NOMO-1 treated with dmso at 0.1 percent for 144 hours (cell line): ENCODE results near the gene ADAM30.

Source experiments
- DNase-seq: peaks from one replicate; lab custom pipeline; 2025; ENCODE audit not compliant: unreplicated experiment; lab: John Stamatoyannopoulos, UW

ADAM30 gene

DNA sequence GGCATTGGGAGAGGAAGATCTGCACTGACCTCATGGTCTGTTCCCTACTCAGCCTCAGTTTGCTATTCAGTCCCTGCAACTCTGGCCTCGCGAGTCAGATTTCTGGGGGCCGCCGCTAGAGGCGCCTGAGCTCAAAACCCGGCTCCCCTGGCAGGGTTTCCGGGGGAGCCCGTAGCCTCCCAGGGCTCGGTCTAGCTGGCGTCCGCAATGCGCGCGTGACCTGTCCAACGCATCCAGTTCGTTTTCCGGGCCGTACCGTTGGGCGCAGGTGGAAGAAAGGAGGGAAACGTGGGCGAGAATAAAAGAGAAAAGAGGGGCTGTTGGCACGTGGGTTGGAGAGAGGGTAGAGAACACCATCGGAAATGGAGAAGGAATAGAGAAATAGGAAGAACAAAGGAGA, at the start of gene ADAM30:
TSS of gene ADAM30 (minus strand) at position 213 of the 400 bp plus-strand sequence. CDS start at position 34, 179 bp downstream.
- no peak for DNase-seq

DNA sequence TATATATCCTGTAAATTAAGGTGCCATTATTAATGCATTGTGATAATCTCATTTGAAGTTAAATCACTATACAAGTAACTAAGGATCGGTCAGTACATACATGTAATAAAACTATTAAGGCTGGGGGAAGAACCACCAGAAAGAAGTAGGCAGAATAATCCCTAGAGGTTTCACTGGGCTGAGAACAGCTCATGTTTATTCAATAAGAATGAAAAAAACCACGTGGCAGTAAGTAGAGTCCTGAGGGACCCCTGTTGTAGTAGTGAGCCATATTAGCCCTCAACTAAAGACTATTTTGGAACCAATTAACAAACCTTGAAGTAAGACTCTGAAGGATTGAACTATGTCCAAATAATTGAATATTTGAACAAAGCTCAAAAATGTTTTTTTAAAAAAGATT, 46.9 kb upstream of the ADAM30 start:
- DNase-seq = no peak

DNA sequence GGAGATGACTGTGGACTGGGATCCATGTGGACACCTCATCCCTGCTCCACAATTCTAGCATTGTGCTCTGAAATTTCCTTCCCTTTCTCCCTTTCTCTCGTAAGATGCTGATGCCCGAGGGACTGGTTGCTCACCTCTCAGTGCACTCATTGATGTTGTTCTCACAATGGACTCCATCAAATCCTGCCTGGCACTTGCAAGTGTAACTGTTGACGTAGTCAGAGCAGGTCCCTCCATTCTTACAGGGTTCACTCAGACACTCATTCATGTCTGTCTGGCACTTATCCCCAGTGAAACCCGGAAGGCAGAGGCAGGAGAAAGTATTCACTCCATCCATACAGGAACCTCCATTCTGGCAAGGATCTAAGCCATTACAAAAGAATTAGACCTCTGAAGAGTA, 45.1 kb upstream of the ADAM30 start:
- DNase-seq = no peak

GRCh38 chr1:119940697-119941096, 44.4 kb upstream of the ADAM30 start:
- DNase-seq = no peak

- DNase-seq = no peak
These were observed 40.9 kb upstream of the ADAM30 start for GRCh38 chr1:119937198-119937597.

DNA sequence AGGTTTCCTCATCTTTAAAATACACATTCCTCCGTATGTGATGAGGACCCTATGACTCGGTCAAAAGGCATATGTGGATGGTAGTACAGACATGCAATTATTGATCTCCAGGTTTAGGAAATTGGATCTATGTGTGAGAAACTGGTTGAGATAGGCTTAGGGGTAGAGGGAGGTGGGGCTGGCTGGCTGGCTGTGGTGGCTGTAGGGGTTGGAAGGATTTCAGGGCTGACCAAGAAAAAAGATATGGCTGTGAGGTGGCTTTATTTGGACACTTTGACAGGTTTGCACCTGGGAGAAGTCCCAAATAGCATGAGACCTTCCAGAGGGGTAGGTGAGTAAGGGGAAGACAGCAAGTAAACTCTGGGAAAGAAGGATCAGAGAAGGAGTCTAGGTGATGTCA, 39.6 kb upstream of the ADAM30 start:
- no peak for DNase-seq

- no peak for DNase-seq
These were observed 39.1 kb upstream of the ADAM30 start for GRCh38 chr1:119935373-119935772.

DNA sequence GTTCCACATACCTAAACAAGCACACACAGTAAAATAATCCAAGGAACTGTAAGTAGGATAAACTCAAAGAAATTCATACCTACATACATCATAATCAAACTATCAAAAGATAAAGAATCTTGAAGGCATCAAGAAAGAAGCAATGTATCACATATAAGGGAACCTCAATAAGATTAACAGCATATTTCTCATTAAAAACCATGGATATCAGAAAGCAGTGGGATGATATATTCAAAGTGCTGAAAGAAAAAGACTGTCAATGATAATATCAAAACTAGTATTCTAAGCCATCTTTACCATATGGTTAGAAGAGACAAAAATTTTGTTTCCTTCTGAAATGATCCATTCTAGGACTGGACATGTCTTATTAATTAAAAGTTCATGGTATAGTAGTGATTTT, 37.1 kb upstream of the ADAM30 start:
- DNase-seq = no peak

- no peak for DNase-seq
These were observed 33.5 kb upstream of the ADAM30 start for GRCh38 chr1:119929643-119930315.

DNA sequence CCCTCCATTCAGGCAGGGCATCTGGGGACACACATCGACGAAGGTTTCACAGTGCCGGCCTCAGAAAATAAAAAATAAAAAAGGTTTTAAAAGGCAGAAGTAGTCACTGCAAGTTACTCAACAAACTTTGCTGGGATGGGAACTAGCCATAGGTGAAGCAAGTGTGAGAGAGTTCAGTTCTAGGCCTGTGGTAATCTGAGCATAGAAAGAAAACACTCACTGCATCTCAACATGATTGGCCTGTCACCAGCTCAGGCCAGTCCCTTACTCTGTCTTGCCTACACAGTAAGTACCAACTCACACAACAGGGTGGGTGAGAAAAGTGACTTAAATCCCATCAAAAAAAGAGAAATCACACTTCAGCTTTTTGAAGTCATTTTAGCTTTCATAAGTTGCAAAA, 30.2 kb upstream of the ADAM30 start:
- DNase-seq = no peak

GRCh38 chr1:119924948-119925898, 28.9 kb upstream of the ADAM30 start:
- DNase-seq = no peak

DNA sequence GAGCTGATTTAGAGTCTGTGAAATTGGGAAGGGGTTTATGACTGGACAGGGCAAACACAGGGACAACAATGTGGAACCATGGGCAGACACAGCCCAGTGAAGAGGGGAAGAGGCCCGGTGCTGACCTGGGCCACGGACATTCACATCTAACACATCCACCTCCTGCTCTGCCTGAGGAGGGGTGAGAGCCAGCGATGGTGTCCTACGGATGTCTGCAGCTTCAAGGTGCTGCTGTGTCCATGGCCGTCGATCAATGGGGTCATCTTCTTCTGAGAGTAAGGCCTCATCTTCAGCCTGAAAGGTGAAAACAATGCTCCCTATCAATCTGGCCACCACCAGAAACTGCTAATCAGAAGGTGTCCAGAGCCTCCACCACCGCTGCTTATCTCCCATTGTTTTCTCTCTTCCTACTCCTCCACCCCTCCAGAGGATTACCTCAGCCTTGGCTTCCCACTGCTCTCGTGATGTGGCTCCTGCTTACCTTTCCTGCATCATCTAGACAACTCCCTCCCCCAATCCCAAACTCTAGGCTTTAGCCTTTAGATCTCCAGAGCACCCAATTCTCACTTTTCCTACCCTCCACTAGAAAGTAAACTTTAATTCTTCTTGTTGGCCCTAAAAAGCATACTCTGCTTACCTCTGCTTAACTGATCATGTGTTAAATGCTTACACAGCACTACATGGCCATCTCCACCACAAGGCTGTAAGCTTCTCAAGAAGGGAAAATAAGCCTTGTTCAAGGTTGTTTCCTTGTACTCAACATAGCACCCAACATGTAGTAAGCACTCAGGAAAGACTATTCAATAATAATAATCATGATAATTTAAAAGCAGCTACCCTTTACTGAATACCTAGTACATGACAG, 24.0 kb upstream of the ADAM30 start:
- DNase-seq = no peak

- no peak for DNase-seq
These were observed 22.9 kb upstream of the ADAM30 start for GRCh38 chr1:119919241-119919640.

GRCh38 chr1:119918301-119918700, 22.0 kb upstream of the ADAM30 start:
- no peak for DNase-seq

DNA sequence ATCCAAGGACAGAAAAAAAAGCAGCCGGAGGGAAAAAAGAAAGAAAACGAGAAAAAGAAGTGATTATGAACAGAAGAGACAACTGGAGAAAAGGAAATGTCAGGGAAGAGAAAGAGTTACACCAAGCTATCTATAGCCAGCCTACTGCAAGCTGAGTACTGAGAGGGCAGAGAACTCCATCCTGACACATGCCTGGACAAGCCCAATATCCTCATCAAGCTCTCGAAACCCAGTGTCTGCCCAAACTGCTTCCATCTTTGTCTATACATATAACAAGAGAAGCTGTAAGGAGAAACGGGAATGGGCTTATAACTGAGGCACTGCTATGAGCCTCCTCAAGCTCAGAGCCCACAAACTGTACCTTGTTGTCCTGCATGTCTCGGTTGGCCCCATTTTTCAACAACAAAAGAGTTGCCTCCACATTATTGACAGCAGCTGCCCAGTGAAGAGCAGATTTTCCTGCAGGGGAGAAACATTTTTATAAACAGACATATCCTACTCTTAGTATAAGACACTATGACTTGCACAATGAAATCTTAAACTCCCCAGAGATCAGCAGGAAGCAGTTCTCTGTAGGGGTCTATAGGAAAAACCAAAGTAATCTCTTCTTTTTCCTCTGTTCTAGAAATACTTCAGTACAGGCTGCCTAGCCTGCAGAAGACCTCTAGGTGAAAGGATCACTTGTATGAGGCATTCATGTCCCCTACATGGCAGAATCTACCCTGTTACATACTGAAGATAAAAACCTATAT, 21.2 kb upstream of the ADAM30 start:
- DNase-seq = no peak

GRCh38 chr1:119915517-119915916, 19.2 kb upstream of the ADAM30 start:
- no peak for DNase-seq

DNA sequence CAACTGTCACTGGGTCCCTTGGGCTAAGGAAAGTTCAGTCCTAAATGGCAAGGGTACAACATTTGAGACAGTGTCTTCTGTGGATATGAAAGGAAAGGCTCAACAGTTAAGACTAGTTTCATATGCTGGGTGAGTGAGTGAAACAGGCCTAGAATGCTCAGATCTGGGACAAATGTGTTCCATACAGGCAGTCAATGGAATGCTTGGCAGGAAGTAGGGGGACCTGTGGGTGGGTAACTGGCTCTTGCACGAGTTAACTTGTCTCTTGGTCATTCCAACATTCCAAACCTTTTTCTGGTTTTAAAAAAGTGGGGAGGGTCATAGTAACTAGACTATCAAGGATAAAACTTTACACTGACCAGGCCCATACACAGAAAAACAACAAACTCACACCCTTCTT, 17.8 kb upstream of the ADAM30 start:
- no peak for DNase-seq

DNA sequence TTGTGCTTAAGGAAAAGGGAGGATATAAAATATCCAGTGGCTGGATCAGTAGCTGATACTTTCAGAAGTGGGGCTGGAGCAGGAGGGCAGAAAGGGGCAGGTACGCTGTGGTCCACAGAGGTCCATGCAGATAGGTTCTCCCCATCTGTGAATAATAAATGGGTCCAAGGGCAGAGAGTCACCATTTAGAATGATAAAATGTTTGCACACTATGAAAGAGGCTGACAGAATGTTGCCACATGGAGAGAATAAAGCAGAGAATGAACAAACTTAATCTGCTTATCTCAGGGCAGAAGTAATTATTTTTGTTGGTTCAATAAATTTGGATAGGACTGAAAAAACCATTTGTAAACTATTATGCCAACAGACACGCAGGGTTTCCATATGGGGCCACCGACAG, 16.6 kb upstream of the ADAM30 start:
- no peak for DNase-seq

DNA sequence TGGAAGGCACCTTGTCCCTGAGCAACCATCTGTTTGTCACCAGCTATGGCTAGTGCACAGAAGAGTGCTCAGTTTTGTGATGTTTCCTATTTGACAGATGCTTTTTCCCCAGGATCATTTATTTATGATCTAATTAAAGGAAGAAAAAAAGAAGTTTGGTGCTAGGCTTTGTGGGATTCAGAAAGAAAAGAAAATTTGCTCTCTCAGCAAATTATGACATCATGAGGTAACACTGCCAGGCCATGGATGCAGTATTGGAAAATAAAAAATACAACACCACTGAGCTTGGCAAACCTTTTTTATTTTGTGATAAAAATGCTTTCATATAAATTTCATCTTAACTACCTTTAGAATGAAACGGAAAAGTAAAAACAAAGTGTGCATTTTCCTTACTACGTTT, 15.5 kb upstream of the ADAM30 start:
- DNase-seq = no peak

DNA sequence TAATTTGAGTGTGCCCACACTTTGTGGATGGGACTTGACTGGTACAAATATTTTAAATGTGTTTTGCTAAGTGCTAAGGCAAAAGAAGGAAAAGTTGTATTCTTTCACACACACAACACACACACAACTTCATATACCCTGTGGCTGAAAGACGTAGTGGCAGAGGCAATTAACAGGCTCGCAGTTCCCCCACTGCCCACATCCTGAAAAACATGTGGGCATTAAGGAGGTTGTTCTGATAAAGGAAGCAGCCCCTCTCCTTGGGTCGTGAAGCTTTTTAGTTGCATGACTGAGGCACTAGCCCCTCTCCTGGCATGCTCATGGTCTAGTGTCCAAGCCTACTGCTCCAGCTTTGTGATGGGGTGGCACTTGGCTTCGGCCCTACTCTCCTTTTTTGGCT, 14.3 kb upstream of the ADAM30 start:
- DNase-seq = no peak
